Omental fat pad (tissue), 4 donors: Measurements from ENCODE around the gene TLCD1. TPM values are rescaled to one million over a fixed set of nuclear protein-coding genes. Genes with fewer than 3 reads are reported as not detected.

ENCODE experiments used
- ATAC-seq: fragments of 150-250 bp; one replicate; pipeline ENCODE4 v1.9.1; 2016; ENCODE audit warnings: mild to moderate bottlenecking, moderate library complexity; ENCODE audit not compliant: low FRiP score
- DNase-seq: peaks from one replicate; pipeline ENCODE4 v3.0.0-alpha.2; 2019; ENCODE audit warnings: low spot score
- total RNA-seq, 4 donors: library from RNA; depleted of rRNA; stranded (reverse); fragments of >200 nt; gene quantifications; one replicate each; pipeline ENCODE4 v1.1.0, GENCODE V29; 2016
- TF ChIP-seq, protein P1 (sequence below), 3 donors: fragments of 450-650 bp; IDR thresholded peaks; one replicate each; pipeline ENCODE4 v1.5.1; 2016 to 2017; ENCODE audit warnings: antibody characterized with exemption in 3 of 3, mild to moderate bottlenecking in 3 of 3, moderate library complexity in 2 of 3

Gene TLCD1
- 1 to 10 TPM in 3 of 4 donors, not detected in 1; 2.1 to 5.2 (median 3.6) TPM for total RNA-seq

GRCh38 chr17:28726226-28726626 is at the start of gene TLCD1:
Gene TLCD1 (minus strand): TSS chr17:28726233. CDS start chr17:28726097, 136 bp downstream.
- ATAC-seq: peak; percentile 16
- no peak for DNase-seq
- TF ChIP-seq, protein P1, sequence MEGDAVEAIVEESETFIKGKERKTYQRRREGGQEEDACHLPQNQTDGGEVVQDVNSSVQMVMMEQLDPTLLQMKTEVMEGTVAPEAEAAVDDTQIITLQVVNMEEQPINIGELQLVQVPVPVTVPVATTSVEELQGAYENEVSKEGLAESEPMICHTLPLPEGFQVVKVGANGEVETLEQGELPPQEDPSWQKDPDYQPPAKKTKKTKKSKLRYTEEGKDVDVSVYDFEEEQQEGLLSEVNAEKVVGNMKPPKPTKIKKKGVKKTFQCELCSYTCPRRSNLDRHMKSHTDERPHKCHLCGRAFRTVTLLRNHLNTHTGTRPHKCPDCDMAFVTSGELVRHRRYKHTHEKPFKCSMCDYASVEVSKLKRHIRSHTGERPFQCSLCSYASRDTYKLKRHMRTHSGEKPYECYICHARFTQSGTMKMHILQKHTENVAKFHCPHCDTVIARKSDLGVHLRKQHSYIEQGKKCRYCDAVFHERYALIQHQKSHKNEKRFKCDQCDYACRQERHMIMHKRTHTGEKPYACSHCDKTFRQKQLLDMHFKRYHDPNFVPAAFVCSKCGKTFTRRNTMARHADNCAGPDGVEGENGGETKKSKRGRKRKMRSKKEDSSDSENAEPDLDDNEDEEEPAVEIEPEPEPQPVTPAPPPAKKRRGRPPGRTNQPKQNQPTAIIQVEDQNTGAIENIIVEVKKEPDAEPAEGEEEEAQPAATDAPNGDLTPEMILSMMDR (IDR thresholded peaks at IDR 0.05): no peak

DNA sequence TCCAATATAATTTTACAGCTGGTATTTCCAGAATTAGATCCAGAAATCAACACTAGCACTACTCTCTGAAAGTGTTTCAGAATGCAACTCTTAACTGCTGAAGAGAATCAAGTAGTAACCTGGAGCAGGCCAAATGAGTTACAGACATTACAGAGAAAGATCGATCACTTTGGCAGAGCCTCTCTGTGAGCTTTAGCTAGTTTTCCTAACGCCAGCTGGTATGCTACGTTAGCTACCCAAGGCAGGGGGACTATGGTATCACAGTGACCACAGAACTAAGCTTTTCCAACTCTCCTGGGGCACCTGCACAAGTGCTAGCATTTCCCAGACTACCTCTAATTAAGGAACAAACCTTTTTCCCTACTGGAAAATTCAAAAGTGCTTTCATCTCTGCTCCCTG is 48.2 kb upstream of the TLCD1 start:
- DNase-seq (no peak), ATAC-seq (no peak)

DNA sequence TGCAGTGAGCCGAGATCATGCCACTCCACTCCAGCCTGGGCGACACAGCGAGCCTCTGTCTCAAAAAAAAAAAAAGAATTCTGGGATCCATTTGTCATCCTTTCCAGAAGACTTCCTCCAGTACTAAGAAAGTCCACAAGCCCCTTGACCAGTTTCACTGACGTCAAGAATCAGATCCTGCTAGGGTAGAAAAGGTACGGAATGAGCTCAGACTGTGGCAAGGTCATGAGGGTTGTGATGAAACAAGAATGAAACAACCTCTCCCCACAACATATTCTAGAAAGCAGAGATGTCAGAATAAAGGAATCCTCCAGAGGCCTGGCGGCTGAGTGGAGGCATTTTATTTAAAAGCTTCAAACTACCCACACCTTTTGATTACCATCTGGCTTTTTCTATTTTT is 47.7 kb upstream of the TLCD1 start:
- TF ChIP-seq, protein P1 (IDR thresholded peaks at IDR 0.05): no peak
- DNase-seq (no peak), ATAC-seq (no peak)

More for the DNA sequence above, 48.2 kb upstream of the TLCD1 start:
- TF ChIP-seq, protein P1 (IDR thresholded peaks at IDR 0.05): no peak

DNA sequence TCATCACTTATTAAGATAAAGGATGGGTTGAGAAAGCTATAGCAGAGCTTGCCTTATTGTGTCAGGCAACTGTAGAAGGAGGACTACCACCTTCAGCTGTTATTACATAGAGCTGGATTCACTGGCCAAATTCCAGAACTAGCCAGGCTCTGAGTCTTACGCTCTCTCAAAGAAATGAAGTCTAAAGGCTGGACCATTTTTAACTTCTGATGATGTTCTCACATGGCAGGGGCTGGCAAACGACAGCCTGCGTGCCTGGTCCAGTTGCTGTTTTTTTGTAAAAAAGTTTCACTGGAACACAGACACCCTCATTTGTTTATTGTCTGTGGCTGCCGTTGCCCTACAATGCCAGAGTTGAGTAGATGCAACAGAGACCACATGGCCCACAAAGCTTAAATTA is 39.0 kb upstream of the TLCD1 start:
- TF ChIP-seq, protein P1 (IDR thresholded peaks at IDR 0.05): no peak
- no peak for DNase-seq
- ATAC-seq: no peak

GRCh38 chr17:28763804-28764266 is 37.8 kb upstream of the TLCD1 start:
- ATAC-seq (peak; percentile 39), DNase-seq (peak; percentile 96)
- TF ChIP-seq, protein P1 (IDR thresholded peaks at IDR 0.05): peak in 1 of 3 donors; percentile 75

DNA sequence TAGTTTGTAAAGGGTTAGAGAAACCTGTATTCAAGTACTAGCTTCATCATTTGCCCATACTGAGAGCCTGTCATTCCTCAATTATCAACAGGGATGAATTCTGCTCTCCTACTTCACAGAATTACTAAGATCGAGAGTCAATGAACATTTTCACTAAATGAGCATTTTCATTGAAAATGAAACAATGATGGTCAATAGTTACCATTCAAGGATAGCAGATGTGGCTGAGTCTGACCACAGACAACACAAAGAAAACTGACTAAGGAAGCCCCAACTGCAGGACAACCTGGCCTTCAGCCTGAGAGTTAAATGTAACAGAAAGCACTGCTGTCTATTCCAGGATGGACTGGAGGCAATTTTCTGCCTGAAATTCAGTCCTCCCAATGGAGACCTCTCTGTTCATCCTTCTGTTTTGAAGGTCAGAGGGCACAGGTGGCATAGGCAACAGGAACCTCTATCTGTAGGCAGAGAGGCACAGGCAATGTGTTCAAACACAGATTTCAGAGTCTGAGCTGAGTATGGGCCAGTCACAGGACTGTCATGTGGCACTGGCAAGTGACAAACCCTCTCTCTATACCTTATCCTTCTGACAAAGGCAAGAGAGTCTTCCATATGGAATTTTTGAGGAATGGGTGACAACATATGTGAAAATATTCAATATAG is 37.2 kb upstream of the TLCD1 start:
- TF ChIP-seq, protein P1 (IDR thresholded peaks at IDR 0.05): no peak
- DNase-seq (no peak), ATAC-seq (peak; percentile 30)
